Epithelial cell of proximal tubule (primary cell): ENCODE measurements around the gene ARHGAP19. TPM values are rescaled to one million over a fixed set of nuclear protein-coding genes. Genes with fewer than 3 reads are reported as not detected.

Experiments
- DNase-seq: peaks from one replicate; pipeline ENCODE4 v3.0.0-alpha.2; 2011; ENCODE audit warnings: low read depth
- H3K4me3 ChIP-seq: 2 replicates; pipeline ENCODE4 v1.5.1; 2011; ENCODE audit warnings: low read depth, mild to moderate bottlenecking, low read length
- CTCF ChIP-seq: conservative IDR thresholded peaks from 2 replicates; pipeline ENCODE4 v1.5.1; 2012; ENCODE audit warnings: low read depth, mild to moderate bottlenecking, low read length
- total RNA-seq: library from RNA; depleted of rRNA; stranded (reverse); fragments of >200 nt; gene quantifications from 2 replicates; pipeline ENCODE4 v1.2.3, GENCODE V29; 2015

Gene ARHGAP19
- total RNA-seq, 1 donor from 2014 or later: 8.8 TPM

- no peak for DNase-seq
- H3K4me3 ChIP-seq: no peak overlapping the region
- no peak for TF ChIP-seq CTCF
Measured at GRCh38 chr10:97204826-97205679, 87.4 kb downstream of the ARHGAP19 start.

DNA sequence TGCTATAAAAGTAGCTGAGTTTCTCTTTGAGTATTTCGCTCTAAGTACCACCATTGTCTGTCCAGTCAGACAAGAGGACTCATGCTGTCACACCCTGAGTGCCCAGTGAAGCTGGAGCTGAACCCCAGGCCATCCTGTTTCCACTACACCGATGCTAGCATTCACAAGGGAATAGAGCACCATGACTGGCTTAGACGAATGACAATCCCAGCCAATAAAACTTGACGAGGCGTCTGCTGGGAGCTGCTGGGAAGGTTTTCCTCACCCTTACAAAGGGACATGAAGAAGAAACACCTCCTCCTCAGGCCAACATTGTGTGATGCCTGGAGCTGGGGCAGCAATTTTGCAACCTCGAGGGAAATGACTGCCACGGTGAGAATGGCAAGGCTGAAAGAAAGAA lies 89.2 kb downstream of the ARHGAP19 start:
- DNase-seq: no peak

GRCh38 chr10:97200616-97201015 lies 91.8 kb downstream of the ARHGAP19 start:
- no peak for DNase-seq
- no peak overlapping the region for H3K4me3 ChIP-seq
- no peak for TF ChIP-seq CTCF

More for the DNA sequence above, 89.2 kb downstream of the ARHGAP19 start:
- no peak overlapping the region for H3K4me3 ChIP-seq
- TF ChIP-seq CTCF: no peak

DNA sequence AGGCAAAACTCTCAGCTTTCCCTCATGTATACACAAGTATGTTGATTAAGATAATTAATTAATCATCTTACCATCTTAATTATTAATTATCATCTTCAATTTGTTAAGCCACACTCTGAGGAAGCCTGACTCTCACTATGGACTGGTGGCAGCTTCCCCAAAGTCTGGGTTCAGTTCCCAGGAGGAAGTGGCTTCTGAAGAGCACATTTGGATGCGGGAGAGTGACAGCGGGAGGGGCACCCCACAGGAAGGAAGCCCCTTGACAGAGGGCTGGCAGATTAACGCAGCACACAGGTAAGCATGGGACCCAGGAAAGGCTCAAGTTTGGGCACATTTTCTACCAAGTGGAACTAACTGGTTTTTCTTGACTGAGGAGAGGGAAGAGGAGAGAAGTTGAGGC lies 93.3 kb downstream of the ARHGAP19 start:
- TF ChIP-seq CTCF: no peak
- H3K4me3 ChIP-seq: no peak overlapping the region
- no peak for DNase-seq

- TF ChIP-seq CTCF: no peak
- H3K4me3 ChIP-seq: no peak overlapping the region
- DNase-seq: no peak
Measured at GRCh38 chr10:97197030-97197500, 95.4 kb downstream of the ARHGAP19 start.

DNA sequence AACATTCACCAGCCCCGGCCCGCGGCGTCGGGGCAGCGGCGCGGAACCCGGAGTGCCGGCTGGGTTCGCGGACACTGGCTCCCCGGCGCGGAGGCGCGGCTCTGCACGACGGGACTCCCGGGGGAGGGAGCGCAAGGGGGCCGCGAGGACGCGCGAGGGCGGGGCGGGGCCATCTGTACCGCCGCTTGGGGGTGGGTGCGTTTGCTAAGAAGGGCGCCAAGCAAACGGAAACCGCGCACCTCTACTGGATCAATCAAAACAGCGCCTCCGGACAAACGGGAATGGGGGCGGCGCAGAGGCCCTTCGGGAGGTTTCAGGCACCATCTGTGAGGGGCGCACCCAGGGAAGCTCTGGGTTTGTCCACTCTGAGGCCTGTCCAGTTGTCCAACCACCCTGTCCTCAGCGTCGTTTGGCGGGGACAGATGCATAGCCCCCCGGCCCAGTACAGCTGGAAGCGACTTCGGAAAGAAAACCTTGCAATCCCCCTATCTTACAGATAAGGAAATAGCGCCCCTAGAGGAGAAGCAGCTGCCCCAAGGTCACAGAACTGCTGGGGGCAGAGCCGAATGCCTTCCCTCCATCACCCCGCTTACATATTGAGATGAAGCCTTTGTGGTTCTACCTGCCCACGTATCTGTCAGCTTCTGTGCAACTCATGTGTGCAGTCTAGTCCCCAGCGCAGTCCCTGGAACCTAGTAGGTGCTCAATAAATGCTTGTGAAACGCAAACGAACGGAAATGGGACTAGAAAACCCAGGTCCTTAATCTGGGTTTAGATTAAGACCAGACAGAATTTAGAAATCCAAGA lies 96.0 kb downstream of the ARHGAP19 start:
- DNase-seq: no peak
- TF ChIP-seq CTCF: peak; percentile 81
- H3K4me3 ChIP-seq: peak overlapping the region; percentile 55
